Heart left ventricle (tissue), 13 donors: ENCODE data around the gene DLX3.

ENCODE experiments used
- CTCF ChIP-seq, 12 donors: fragments of 200-600 bp; sonication (generic) in 4 of 12; IDR thresholded peaks; one replicate each; pipeline versions ENCODE4 v1.5.0 to v1.8.0; 2018 to 2022; ENCODE audit warnings: antibody characterized with exemption in 12 of 12, mild to moderate bottlenecking in 5 of 12
- POLR2A ChIP-seq, 2 donors: fragments of 450-650 bp; IDR thresholded peaks; one replicate each; pipeline ENCODE4 v1.6.1; 2017; ENCODE audit warnings: antibody characterized with exemption in 2 of 2, mild to moderate bottlenecking in 2 of 2, moderate library complexity in 2 of 2
- donor health status: ischemic (EF 13 %, LVEDD 7.1; RV severe dilation, severe dysfunction).
- donor health status: DM: no; HTN: yes; CAD: no.
- donor health status: DM: no; HTN: no; CAD: no.
- donor health status: ischemic (EF 25% LVEDD 6.9; RV normal size, moderate dysfunction).
- donor health status: ischemic (EF 25% LVEDD 5.7; RV mildly dilated, moderate dysfunction).
- donor health status: ischemic (EF 35%, LVEDD 5.7; RV mildly dilated, moderate dysfunction).
- donor health status: nonischemic (EF 11% LVEDD 7.7; RV severe dilation, severe dysfunction).
- donor health status: DM: yes; HTN: yes; CAD: no.
- donor health status: PGD.
- donor health status: ischemic (EF 29% LVEDD 5.4; RV normal size, mild dysfunction).
- donor health status: nonischemic (EF 23%, LVEDD 6.1; RV moderate dilation, normal function).

- no peak for TF ChIP-seq CTCF (IDR thresholded peaks at IDR 0.05)
- no peak for TF ChIP-seq POLR2A (IDR thresholded peaks at IDR 0.05)
Observed at GRCh38 chr17:49978501-49978900, 16.5 kb downstream of the DLX3 start.
